SK-N-SH (cell line): ENCODE measurements around the gene CACNA2D1. TPM values are rescaled to one million over a fixed set of nuclear protein-coding genes. Genes with fewer than 3 reads are reported as not detected.
A peak's percentile ranks its signal among the peaks of the same experiment; 100 is the strongest.

Experiments
- CTCF ChIA-PET: fragments of 300-600, 350-600 bp; formaldehyde crosslinking; extraction: SDS; loops from one replicate; lab custom pipeline; 2021; lab: Yijun Ruan, JAX
- POLR2A ChIA-PET: fragments of 350-600 bp; sonication (Branson Sonifier 250); formaldehyde crosslinking; extraction: SDS; loops from one replicate; lab custom pipeline; 2020; ENCODE audit warnings: antibody characterized with exemption, inconsistent platforms; lab: Yijun Ruan, JAX
- DNase-seq: peaks from one replicate; pipeline ENCODE4 v3.0.0; 2012
- H2AFZ ChIP-seq: fragments of 200-600 bp; sonication (generic); 2 replicates; pipeline ENCODE4 v1.8.1; 2016; ENCODE audit warnings: antibody characterized with exemption, mild to moderate bottlenecking, low read depth
- H3F3A ChIP-seq: fragments of 200-600 bp; sonication (generic); replicated peaks from 2 replicates; pipeline ENCODE3; 2016; ENCODE audit warnings: antibody characterized with exemption, mild to moderate bottlenecking; ENCODE audit not compliant: insufficient read depth
- H3K27ac ChIP-seq, 2 experiments: fragments of 200-500 bp in 1 of 2; fragments of 200-600 bp in 1 of 2; sonication (Bioruptor generic) in 1 of 2; sonication (generic), shearing (Covaris generic) in 1 of 2; 2 replicates each; pipeline versions ENCODE4 v1.5.1 to v1.6.1; 2014 to 2016; ENCODE audit warnings: low read depth in 2 of 2, inconsistent platforms in 1 of 2, low read length in 1 of 2, mild to moderate bottlenecking in 1 of 2, mixed read lengths in 1 of 2
- H3K27me3 ChIP-seq: fragments of 200-600 bp; sonication (generic), shearing (Covaris generic); 2 replicates; pipeline ENCODE4 v1.6.1; 2016; ENCODE audit warnings: mixed run types; ENCODE audit not compliant: insufficient read depth
- H3K36me3 ChIP-seq, 2 experiments: fragments of 200-500 bp in 1 of 2; fragments of 200-600 bp in 1 of 2; sonication (Bioruptor generic) in 1 of 2; sonication (generic) in 1 of 2; replicated peaks in 1 of 2; 2 replicates each; pipeline versions ENCODE3 to v1.5.1; 2014 to 2016; ENCODE audit warnings: low read length in 1 of 2, mild to moderate bottlenecking in 1 of 2; ENCODE audit not compliant: insufficient read depth in 2 of 2, control insufficient read depth in 1 of 2
- H3K4me1 ChIP-seq, 2 experiments: fragments of 200-500 bp in 1 of 2; fragments of 200-600 bp in 1 of 2; sonication (Bioruptor generic) in 1 of 2; sonication (generic), shearing (Covaris generic) in 1 of 2; 2 replicates each; pipeline versions ENCODE4 v1.5.1 to v1.6.1; 2014 to 2016; ENCODE audit warnings: low read depth in 1 of 2, low read length in 1 of 2, mixed run types in 1 of 2; ENCODE audit not compliant: insufficient read depth in 2 of 2, control insufficient read depth in 1 of 2
- H3K4me2 ChIP-seq: fragments of 200-600 bp; sonication (generic), shearing (Covaris generic); 2 replicates; pipeline ENCODE4 v1.6.1; 2017; ENCODE audit warnings: mixed run types
- H3K4me3 ChIP-seq, 2 experiments: fragments of 200-500 bp in 1 of 2; fragments of 200-600 bp in 1 of 2; sonication (Bioruptor generic) in 1 of 2; sonication (generic), shearing (Covaris generic) in 1 of 2; 2 replicates each; pipeline versions ENCODE4 v1.5.1 to v1.8.1; 2014 to 2016; ENCODE audit warnings: low read depth in 2 of 2, inconsistent platforms in 1 of 2, low read length in 1 of 2, mild to moderate bottlenecking in 1 of 2, mixed read lengths in 1 of 2, moderate library complexity in 1 of 2
- H3K79me2 ChIP-seq: fragments of 200-600 bp; sonication (generic); 2 replicates; pipeline ENCODE4 v1.8.1; 2017; ENCODE audit warnings: mild to moderate bottlenecking; ENCODE audit not compliant: insufficient read depth
- H3K9ac ChIP-seq: fragments of 200-600 bp; sonication (generic); 2 replicates; pipeline ENCODE4 v1.6.1; 2017; ENCODE audit warnings: mixed run types
- H3K9me2 ChIP-seq: fragments of 200-600 bp; sonication (generic); 2 replicates; pipeline ENCODE4 v1.6.1; 2017; ENCODE audit warnings: mixed run types
- H3K9me3 ChIP-seq: fragments of 200-600 bp; sonication (generic); 2 replicates; pipeline ENCODE4 v1.6.1; 2017; ENCODE audit warnings: mixed run types, mild to moderate bottlenecking, moderate library complexity
- H4K20me1 ChIP-seq: fragments of 200-600 bp; sonication (generic); 2 replicates; pipeline ENCODE4 v1.6.1; 2017; ENCODE audit warnings: mild to moderate bottlenecking, mixed run types; ENCODE audit not compliant: insufficient read depth
- CHD2 ChIP-seq: fragments of 150-350 bp; IDR thresholded peaks from 2 replicates; pipeline ENCODE4 v1.6.1; 2018; ENCODE audit warnings: low read length; ENCODE audit not compliant: partially characterized antibody
- EP300 ChIP-seq, 2 experiments: IDR thresholded peaks; 2 replicates each; pipeline versions ENCODE4 v1.4.0 to v1.6.1; 2012; ENCODE audit warnings: borderline replicate concordance in 1 of 2, low read depth in 1 of 2, low read length in 1 of 2
- EZH2phosphoT487 ChIP-seq: fragments of 200-600 bp; sonication (generic); IDR thresholded peaks from 2 replicates; pipeline ENCODE4 v1.6.1; 2017; ENCODE audit warnings: low read depth, mixed run types, mild to moderate bottlenecking, antibody characterized with exemption, moderate library complexity, borderline replicate concordance
- FOSL2 ChIP-seq: IDR thresholded peaks from 2 replicates; pipeline ENCODE4 v1.4.0; 2012; ENCODE audit warnings: low read depth, mild to moderate bottlenecking, moderate library complexity, borderline replicate concordance
- FOXJ3 ChIP-seq: sonication (generic); formaldehyde crosslinking; IDR thresholded peaks from 2 replicates; pipeline ENCODE4 v1.5.1; 2020; ENCODE audit warnings: mild to moderate bottlenecking, missing genetic modification reagents
- GABPA ChIP-seq: IDR thresholded peaks from 2 replicates; pipeline ENCODE4 v1.4.0; 2012; ENCODE audit warnings: low read depth, mild to moderate bottlenecking
- JUND ChIP-seq: IDR thresholded peaks from 2 replicates; pipeline ENCODE4 v1.4.0; 2012
- MEF2A ChIP-seq: IDR thresholded peaks from 2 replicates; pipeline ENCODE4 v1.4.0; 2012; ENCODE audit warnings: low read depth, borderline replicate concordance
- MXI1 ChIP-seq: IDR thresholded peaks from 2 replicates; pipeline ENCODE4 v1.6.1; 2012; ENCODE audit warnings: mild to moderate bottlenecking, low read depth, low read length, improper control_type of control experiment
- NFIC ChIP-seq: IDR thresholded peaks from 2 replicates; pipeline ENCODE4 v1.4.0; 2012; ENCODE audit warnings: borderline replicate concordance
- POLR2AphosphoS5 ChIP-seq: IDR thresholded peaks from 2 replicates; pipeline ENCODE4 v1.6.1; 2012; ENCODE audit warnings: low read depth, low read length
- RAD21 ChIP-seq: IDR thresholded peaks from 2 replicates; pipeline ENCODE4 v1.6.1; 2012; ENCODE audit warnings: mild to moderate bottlenecking, low read length
- RCOR1 ChIP-seq: fragments of 150-350 bp; IDR thresholded peaks from 2 replicates; pipeline ENCODE4 v1.6.1; 2017; ENCODE audit warnings: antibody characterized with exemption, low read length
- RFX5 ChIP-seq: IDR thresholded peaks from 2 replicates; pipeline ENCODE4 v1.6.1; 2012; ENCODE audit warnings: mild to moderate bottlenecking, improper control_type of control experiment, low read length
- SIN3A ChIP-seq: IDR thresholded peaks from 2 replicates; pipeline ENCODE4 v1.6.1; 2012; ENCODE audit warnings: low read depth, mild to moderate bottlenecking, low read length, moderate library complexity, borderline replicate concordance
- SMC3 ChIP-seq: IDR thresholded peaks from 2 replicates; pipeline ENCODE4 v1.6.1; 2012; ENCODE audit warnings: low read depth, low read length, improper control_type of control experiment
- TCF12 ChIP-seq: IDR thresholded peaks from 2 replicates; pipeline ENCODE4 v1.4.0; 2012
- TEAD4 ChIP-seq: IDR thresholded peaks from 2 replicates; pipeline ENCODE4 v1.4.0; 2012; ENCODE audit warnings: mild to moderate bottlenecking, borderline replicate concordance; ENCODE audit not compliant: insufficient read depth
- WGBS: methylation state at CpG from one replicate; pipeline ENCODE4 v1.1.6; 2017; ENCODE audit warnings: low lambda C conversion rate; 5-methylcytosine and 5-hydroxymethylcytosine counted together
- polyA plus RNA-seq, 3 experiments: library from polyadenylated mRNA; depleted of rRNA; stranded (reverse); fragments of >200 nt; gene quantifications; 2 replicates each; pipeline ENCODE4 v1.2.3, GENCODE V29; 2012
- TF ChIP-seq, protein P1 (sequence below): IDR thresholded peaks from 2 replicates; pipeline ENCODE4 v1.4.0; 2012; ENCODE audit warnings: low read depth
- TF ChIP-seq, protein P2 (sequence below): fragments of 150-350 bp; IDR thresholded peaks from 2 replicates; pipeline ENCODE4 v1.6.1; 2017; ENCODE audit warnings: antibody characterized with exemption, low read length, low read depth, borderline replicate concordance
- TF ChIP-seq, protein P3 (sequence below): fragments of 200-600 bp; sonication (generic); IDR thresholded peaks from 2 replicates; pipeline ENCODE4 v1.6.1; 2017; ENCODE audit warnings: antibody characterized with exemption, mild to moderate bottlenecking, moderate library complexity
- TF ChIP-seq, protein P4 (sequence below): IDR thresholded peaks from 2 replicates; pipeline ENCODE4; 2012

CACNA2D1 gene
- polyA plus RNA-seq, 1 of the 3 experiments (the other 2 are of a cell fraction) = 3.4 TPM

DNA sequence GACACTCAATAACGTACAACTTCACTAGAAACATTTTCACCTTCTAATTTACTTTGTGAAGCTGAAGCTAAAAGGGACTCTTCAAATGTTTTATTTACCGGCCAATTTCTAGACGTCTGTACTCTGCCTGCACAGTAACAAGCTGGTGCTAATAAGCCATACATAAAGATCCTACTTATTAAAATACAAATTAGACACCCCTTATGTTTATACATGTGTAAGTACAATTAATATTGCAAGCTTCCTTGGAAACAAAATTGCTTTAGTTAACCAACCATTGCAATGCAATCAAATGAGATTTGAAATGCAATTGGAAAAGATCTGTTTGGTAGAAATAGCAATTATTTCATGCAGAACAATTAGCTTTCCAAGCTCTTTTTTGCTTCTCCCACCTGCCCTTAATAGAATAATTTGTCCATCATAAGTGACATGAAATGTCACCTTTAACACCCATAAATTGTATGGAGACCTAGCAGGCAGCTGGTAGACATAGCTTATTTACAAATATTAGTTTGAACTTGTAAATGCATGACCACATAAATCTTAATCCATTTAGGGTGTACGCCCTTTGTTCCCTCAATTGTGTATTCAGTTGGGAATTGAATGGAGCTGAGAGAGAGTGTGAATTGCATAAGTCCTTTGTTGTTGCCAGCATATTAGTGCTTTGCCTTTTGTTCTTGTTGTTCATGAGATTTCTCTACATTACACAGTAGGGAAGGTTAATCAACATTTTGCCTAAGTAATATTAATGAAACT lies 277.1 kb downstream of the CACNA2D1 start (continued):
- TF ChIP-seq, protein P1, sequence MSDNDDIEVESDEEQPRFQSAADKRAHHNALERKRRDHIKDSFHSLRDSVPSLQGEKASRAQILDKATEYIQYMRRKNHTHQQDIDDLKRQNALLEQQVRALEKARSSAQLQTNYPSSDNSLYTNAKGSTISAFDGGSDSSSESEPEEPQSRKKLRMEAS = no peak

DNA sequence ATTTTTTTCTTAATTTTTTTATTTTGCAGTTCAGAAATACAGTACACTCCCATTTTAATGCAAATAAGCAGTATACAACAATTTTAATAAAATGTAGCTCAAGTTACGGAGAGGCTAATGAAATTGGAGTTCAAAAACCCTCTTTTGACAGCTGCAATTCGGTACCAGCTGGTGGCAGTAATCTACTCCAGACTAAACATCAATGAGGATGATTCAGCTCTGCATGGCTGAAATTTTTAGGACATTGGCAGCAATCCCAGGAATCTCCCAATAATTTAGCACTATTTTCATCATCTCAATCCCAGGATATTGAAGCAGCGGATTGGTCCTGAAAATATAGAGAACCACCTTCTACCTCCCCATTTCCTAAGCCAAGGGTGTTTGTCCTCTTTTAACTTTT lies 278.8 kb downstream of the CACNA2D1 start:
- peak; percentile 83; the same call in 1 of the 2 replicates for TF ChIP-seq FOSL2
- no peak for TF ChIP-seq FOXJ3
- TF ChIP-seq, protein P2, sequence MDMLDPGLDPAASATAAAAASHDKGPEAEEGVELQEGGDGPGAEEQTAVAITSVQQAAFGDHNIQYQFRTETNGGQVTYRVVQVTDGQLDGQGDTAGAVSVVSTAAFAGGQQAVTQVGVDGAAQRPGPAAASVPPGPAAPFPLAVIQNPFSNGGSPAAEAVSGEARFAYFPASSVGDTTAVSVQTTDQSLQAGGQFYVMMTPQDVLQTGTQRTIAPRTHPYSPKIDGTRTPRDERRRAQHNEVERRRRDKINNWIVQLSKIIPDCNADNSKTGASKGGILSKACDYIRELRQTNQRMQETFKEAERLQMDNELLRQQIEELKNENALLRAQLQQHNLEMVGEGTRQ = no peak
- TF ChIP-seq, protein P3, sequence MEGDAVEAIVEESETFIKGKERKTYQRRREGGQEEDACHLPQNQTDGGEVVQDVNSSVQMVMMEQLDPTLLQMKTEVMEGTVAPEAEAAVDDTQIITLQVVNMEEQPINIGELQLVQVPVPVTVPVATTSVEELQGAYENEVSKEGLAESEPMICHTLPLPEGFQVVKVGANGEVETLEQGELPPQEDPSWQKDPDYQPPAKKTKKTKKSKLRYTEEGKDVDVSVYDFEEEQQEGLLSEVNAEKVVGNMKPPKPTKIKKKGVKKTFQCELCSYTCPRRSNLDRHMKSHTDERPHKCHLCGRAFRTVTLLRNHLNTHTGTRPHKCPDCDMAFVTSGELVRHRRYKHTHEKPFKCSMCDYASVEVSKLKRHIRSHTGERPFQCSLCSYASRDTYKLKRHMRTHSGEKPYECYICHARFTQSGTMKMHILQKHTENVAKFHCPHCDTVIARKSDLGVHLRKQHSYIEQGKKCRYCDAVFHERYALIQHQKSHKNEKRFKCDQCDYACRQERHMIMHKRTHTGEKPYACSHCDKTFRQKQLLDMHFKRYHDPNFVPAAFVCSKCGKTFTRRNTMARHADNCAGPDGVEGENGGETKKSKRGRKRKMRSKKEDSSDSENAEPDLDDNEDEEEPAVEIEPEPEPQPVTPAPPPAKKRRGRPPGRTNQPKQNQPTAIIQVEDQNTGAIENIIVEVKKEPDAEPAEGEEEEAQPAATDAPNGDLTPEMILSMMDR = peak; percentile 66
- peak; percentile 80 for TF ChIP-seq TEAD4
- peak; percentile 54; the same call in 1 of the 2 replicates for TF ChIP-seq POLR2AphosphoS5
- TF ChIP-seq NFIC = peak; percentile 76; the same call in 1 of the 2 replicates
- no peak for TF ChIP-seq RFX5
- no peak for TF ChIP-seq MEF2A
- no peak for TF ChIP-seq GABPA
- no peak for TF ChIP-seq MXI1
- TF ChIP-seq, protein P4, sequence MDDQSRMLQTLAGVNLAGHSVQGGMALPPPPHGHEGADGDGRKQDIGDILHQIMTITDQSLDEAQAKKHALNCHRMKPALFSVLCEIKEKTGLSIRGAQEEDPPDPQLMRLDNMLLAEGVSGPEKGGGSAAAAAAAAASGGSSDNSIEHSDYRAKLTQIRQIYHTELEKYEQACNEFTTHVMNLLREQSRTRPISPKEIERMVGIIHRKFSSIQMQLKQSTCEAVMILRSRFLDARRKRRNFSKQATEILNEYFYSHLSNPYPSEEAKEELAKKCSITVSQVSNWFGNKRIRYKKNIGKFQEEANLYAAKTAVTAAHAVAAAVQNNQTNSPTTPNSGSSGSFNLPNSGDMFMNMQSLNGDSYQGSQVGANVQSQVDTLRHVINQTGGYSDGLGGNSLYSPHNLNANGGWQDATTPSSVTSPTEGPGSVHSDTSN = peak; percentile 71
- peak; percentile 63; the same call in 1 of the 2 replicates for TF ChIP-seq SIN3A
- TF ChIP-seq TCF12 = peak; percentile 86
- TF ChIP-seq, protein P1 = no peak
- TF ChIP-seq EZH2phosphoT487 = no peak
- TF ChIP-seq RAD21 = peak; percentile 68
- TF ChIP-seq SMC3 = peak; percentile 53
- no peak for TF ChIP-seq RCOR1
- no peak for TF ChIP-seq CHD2
- TF ChIP-seq JUND = peak; percentile 73
- TF ChIP-seq EP300 (IDR thresholded peaks at IDR 0.05; ENCODE audit: borderline replicate concordance in 1 of 2, low read depth in 1 of 2, low read length in 1 of 2) = peak in 1 of 2 experiments; percentile 39; a peak in 1 of 4 replicates
- H3K27me3 ChIP-seq = no peaks in the 10 kb centered on the region
- H2AFZ ChIP-seq = no peak overlapping the region
- H3K4me2 ChIP-seq = no peak overlapping the region
- ChIA-PET CTCF (interaction anchor here (0.9 to 2.1 kb wide), 9 partner anchors 9 to 317 kb away, joined by 3 to 10 read pairs (median 4); no protein-coding TSS in a partner anchor), POLR2A (no interaction called here)
- no peaks in the 10 kb centered on the region for H4K20me1 ChIP-seq
- DNase-seq = peak; percentile 21
- H3K79me2 ChIP-seq = no peaks in the 10 kb centered on the region
- peaks cover 0 to 8% of the 10 kb centered on the region in 2 experiments for H3K36me3 ChIP-seq
- no peaks in the 10 kb centered on the region for H3F3A ChIP-seq
- no peak overlapping the region for H3K4me3 ChIP-seq
- WGBS = 47% methylated on average over 3 of the region's 3 CpGs
- H3K27ac ChIP-seq = peak overlapping the region in 1 of 2 experiments; percentile 43; a peak in 2 of 4 replicates
- H3K9me2 ChIP-seq = no peaks in the 10 kb centered on the region
- H3K9me3 ChIP-seq = no peaks in the 10 kb centered on the region
- no peak overlapping the region for H3K9ac ChIP-seq
- H3K4me1 ChIP-seq = peaks cover 0 to 5% of the 10 kb centered on the region in 2 experiments; a peak in 1 of 4 replicates
